ENCODE results near the gene HTRA3. TPM values are rescaled to one million over a fixed set of nuclear protein-coding genes. Genes with fewer than 3 reads are reported as not detected.

HTRA3 gene
- total and polyA plus RNA-seq, 2 of the 8 experiments (the other 6 are each of a cell fraction or from before 2014, with no cell fraction given), result 3.2 to 5.8 TPM

- Histone ChIP-seq H3K18ac (ENCODE audit: extremely low read depth, low read length) (no peak overlapping the region), H3K79me1 (ENCODE audit: low read depth, low read length) (no peaks in the 10 kb centered on the region), H3K9me3 (ENCODE audit: insufficient read depth in 2 of 2, low read depth in 1 of 2, low read length in 1 of 2) (no peaks in the 10 kb centered on the region; a peak in 2 of 4 replicates), H2AFZ (ENCODE audit: low read length) (no peak overlapping the region), H3K4me1 (replicated peaks in 1 of 4; ENCODE audit: control insufficient read depth in 3 of 4, insufficient read depth in 4 of 4, low read length in 3 of 4) (peaks cover 0 to 17% (median 12%) of the 10 kb centered on the region in 4 experiments; a peak in 6 of 7 replicates), H2BK15ac (ENCODE audit: low read length) (peak overlapping the region; percentile 54; the same call in 1 of the 2 replicates), H4K5ac (ENCODE audit: insufficient read length, low read depth, low read length) (no peak overlapping the region), H3K56ac (replicated peaks; ENCODE audit: insufficient read length, low read depth, low read length) (no peak overlapping the region), H3K27me3 (replicated peaks in 1 of 4; ENCODE audit: control insufficient read depth in 3 of 4, extremely low read depth in 1 of 4, insufficient read depth in 3 of 4, low read length in 3 of 4) (no peaks in the 10 kb centered on the region), H2BK20ac (ENCODE audit: low read length) (no peak overlapping the region), H2AK5ac (ENCODE audit: low read depth, low read length) (peak overlapping the region; percentile 54; the same call in 1 of the 2 replicates), H3K14ac (ENCODE audit: insufficient read length) (no peak overlapping the region), H4K8ac (ENCODE audit: extremely low read depth, insufficient read depth, low read length) (no peak overlapping the region), H3K36me3 (ENCODE audit: control insufficient read depth in 2 of 4, insufficient read depth in 4 of 4, low read length in 3 of 4) (no peaks in the 10 kb centered on the region), H3K4ac (replicated peaks; ENCODE audit: insufficient read length, low read depth, low read length) (no peak overlapping the region), H3K27ac (ENCODE audit: low read depth, low read length) (no peak overlapping the region), H3K23me2 (ENCODE audit: low read depth, low read length) (peaks cover 6% of the 10 kb centered on the region; the same call in 1 of the 2 replicates), H2BK12ac (ENCODE audit: low read depth, low read length) (0 out of 2 replicates have a peak overlapping the region, but pooled peaks have one; percentile 12), H3K23ac (ENCODE audit: insufficient read length) (no peak overlapping the region), H3K4me3 (ENCODE audit: extremely low read depth in 1 of 4, insufficient read depth in 2 of 4, low read depth in 3 of 4, low read length in 4 of 4) (no peak overlapping the region), H3K9ac (replicated peaks in 1 of 4; ENCODE audit: extremely low read depth in 1 of 4, low read depth in 3 of 4, low read length in 3 of 4) (no peak overlapping the region), H2BK120ac (replicated peaks; ENCODE audit: low read depth, low read length) (no peak overlapping the region), H4K91ac (replicated peaks; ENCODE audit: insufficient read length, low read length) (no peak overlapping the region), H2BK5ac (ENCODE audit: low read depth, low read length) (no peak overlapping the region), H3K4me2 (ENCODE audit: insufficient read depth in 1 of 2, low read depth in 2 of 2, low read length in 2 of 2) (no peak overlapping the region), H3K79me2 (ENCODE audit: control insufficient read depth in 1 of 2, insufficient read depth in 2 of 2, low read length in 2 of 2) (no peaks in the 10 kb centered on the region), H4K20me1 (replicated peaks in 1 of 2; ENCODE audit: control insufficient read depth in 1 of 2, insufficient read depth in 2 of 2, low read length in 2 of 2) (peaks cover 0 to 4% of the 10 kb centered on the region in 2 experiments)
- TF ChIP-seq MAX (IDR thresholded peaks at IDR 0.05), result no peak
- TF ChIP-seq CTBP2 (IDR thresholded peaks at IDR 0.05; ENCODE audit: borderline replicate concordance, insufficient read depth, insufficient read length, low read length), result no peak
- TF ChIP-seq PHF8 (conservative IDR thresholded peaks at IDR 0.05; ENCODE audit: low read depth, low read length), result no peak
- TF ChIP-seq BACH1 (IDR thresholded peaks at IDR 0.05; ENCODE audit: low read length), result no peak
- no peak for TF ChIP-seq SP4 (IDR thresholded peaks at IDR 0.05; ENCODE audit: low read length)
- TF ChIP-seq SIN3A (conservative IDR thresholded peaks at IDR 0.05 in 1 of 2, IDR thresholded peaks at IDR 0.05 in 1 of 2; ENCODE audit: low read depth in 1 of 2, low read length in 2 of 2), result no peak
- CTCF ChIA-PET (ENCODE audit: partially characterized antibody), result interaction anchor here (0.7 to 8.0 kb wide), 36 partner anchors 8 to 615 kb away, joined by 3 to 94 read pairs (median 4); no protein-coding TSS in a partner anchor
- no peak for FAIRE-seq
- WGBS, 2 experiments (ENCODE audit: extremely low coverage in 1 of 2, insufficient coverage in 1 of 2, insufficient read length in 1 of 2, insufficient replicate concordance in 2 of 2, low coverage in 1 of 2, low lambda C conversion rate in 2 of 2, missing lambda C conversion rate in 1 of 2), result 88% methylated on average over 13 of the region's 13 CpGs; no CpG with 5 or more reads in 1 of the 2 experiments
- peak in 1 of 2 experiments; percentile 23 for DNase-seq (ENCODE audit: low read depth in 1 of 2, low spot score in 2 of 2)
- POLR2A ChIA-PET (ENCODE audit: partially characterized antibody), result interaction anchor here (0.6 to 1.0 kb wide), 3 partner anchors 77 to 369 kb away, joined by 3 read pairs; no protein-coding TSS in a partner anchor
These were observed 50.3 kb downstream of the HTRA3 start for GRCh38 chr4:8319731-8320385.

Measured in H1 (cell line).